A549 treated with RU486 at 1 μM for 4 hours (cell line): ENCODE results near the gene PITPNB. TPM values are rescaled to one million over a fixed set of nuclear protein-coding genes. Genes with fewer than 3 reads are reported as not detected.

Experiments
- total RNA-seq: library from RNA; stranded (reverse); fragments of 200-300 nt; extraction: Qiagen RNA extraction; gene quantifications from 5 replicates; pipeline ENCODE4 v1.2.3, GENCODE V29; 2022; ENCODE audit warnings: low read depth

The PITPNB gene
- 31.9 to 62.2 TPM (median 44.8 TPM) in 5 replicates for total RNA-seq

DNA sequence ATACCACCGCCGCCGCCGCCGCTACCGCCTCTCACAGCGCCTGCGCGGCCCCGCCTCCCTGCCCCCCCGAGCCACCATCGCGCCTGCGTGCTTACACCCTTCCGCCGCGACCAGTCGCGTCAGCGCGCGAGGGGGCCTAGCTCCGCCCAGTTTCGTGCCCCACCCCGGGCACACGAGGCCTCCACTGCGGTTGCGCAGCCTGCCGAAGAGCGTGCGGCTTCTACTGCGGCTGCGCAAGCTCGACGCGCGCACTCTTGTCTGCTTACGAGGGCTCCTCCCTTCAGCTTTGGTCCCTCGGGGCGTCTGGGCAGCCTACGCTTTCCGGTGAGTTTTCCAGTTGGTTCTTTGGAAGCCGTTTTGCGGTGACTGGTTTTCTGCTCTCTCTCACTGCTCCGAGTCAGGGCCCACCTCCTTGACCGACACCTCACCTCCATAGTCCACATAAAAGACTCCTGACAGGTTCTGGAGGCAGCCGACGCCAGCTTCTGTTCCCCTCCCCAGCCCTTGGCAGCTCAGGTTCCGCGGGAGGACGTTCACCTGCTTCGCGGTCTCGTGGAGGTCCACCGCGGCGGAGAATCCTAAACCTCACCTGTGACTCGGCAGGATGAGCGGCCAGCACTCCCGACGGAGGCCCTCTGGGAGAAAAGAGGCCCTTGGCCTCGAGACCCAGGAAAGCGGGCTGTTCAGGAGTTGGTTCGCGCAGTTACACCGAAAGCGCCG is at the start of gene PITPNB:
PITPNB (minus strand) TSS at position 35 of the 720 bp plus-strand sequence. CDS start 65 bp downstream, outside the sequence.

Other genes starting within 250 kb of the PITPNB start
- 2.0 to 3.6 TPM (median 2.9 TPM) in 5 replicates for gene MN1, start 117.5 kb downstream of the PITPNB start, total RNA-seq